Gastroesophageal sphincter (tissue), 3 donors: Measurements from ENCODE around the gene KCNH4.

ENCODE experiments used
- CTCF ChIP-seq, 4 experiments: fragments of 200-600 bp in 2 of 4; fragments of 450-650 bp in 2 of 4; sonication (generic) in 1 of 4; IDR thresholded peaks; one replicate each; pipeline ENCODE4 v1.5.1; 2017 to 2019; ENCODE audit warnings: antibody characterized with exemption in 4 of 4, mild to moderate bottlenecking in 2 of 4, moderate library complexity in 2 of 4
- EP300 ChIP-seq: sonication (generic); formaldehyde crosslinking; IDR thresholded peaks from one replicate; pipeline ENCODE4 v1.6.1; 2017; ENCODE audit warnings: antibody characterized with exemption, mild to moderate bottlenecking
- POLR2A ChIP-seq, 2 donors: fragments of 450-650 bp; IDR thresholded peaks; one replicate each; pipeline ENCODE4 v1.6.1; 2017; ENCODE audit warnings: antibody characterized with exemption in 2 of 2, mild to moderate bottlenecking in 2 of 2, moderate library complexity in 1 of 2
- POLR2AphosphoS5 ChIP-seq: sonication (generic); formaldehyde crosslinking; IDR thresholded peaks from one replicate; pipeline ENCODE4 v1.6.1; 2017; ENCODE audit warnings: antibody characterized with exemption

DNA sequence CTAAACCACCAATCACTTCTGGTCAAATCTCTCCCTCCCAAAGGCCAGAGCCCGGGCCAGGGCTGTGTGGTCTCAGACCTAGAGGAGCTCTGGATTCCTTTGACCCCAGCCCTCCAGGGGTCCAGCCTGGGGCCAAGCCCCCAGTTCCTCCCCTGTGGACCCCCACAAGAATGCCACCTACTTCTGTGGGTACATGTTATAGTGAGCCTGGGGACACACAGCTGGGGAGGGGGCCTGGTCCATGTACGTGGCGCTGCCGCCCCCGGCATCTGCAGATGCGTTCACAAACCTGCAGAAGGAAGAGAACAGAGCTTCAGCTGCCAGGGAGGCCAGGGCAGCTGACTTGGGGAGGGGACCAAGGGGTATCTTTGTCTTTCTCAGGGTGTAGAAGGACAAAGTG is 21.2 kb upstream of the KCNH4 start:
- TF ChIP-seq EP300 = no peak
- TF ChIP-seq CTCF (IDR thresholded peaks at IDR 0.05) = no peak
- TF ChIP-seq POLR2AphosphoS5 = no peak
- no peak for TF ChIP-seq POLR2A (IDR thresholded peaks at IDR 0.05)
